GM13976 (cell line): Measurements from ENCODE around the gene KCNQ5.

Source experiments
- DNase-seq: peaks from one replicate; pipeline ENCODE4 v3.0.0; 2012; ENCODE audit warnings: low spot score
- CTCF ChIP-seq: IDR thresholded peaks from 2 replicates; pipeline ENCODE4 v1.5.1; 2012; ENCODE audit warnings: borderline replicate concordance, mild to moderate bottlenecking; ENCODE audit not compliant: insufficient read depth; ENCODE audit errors: extremely low read depth, missing control alignments, control extremely low read depth
- in situ Hi-C: fragments of 300-500 bp; cut with MboI; formaldehyde crosslinking; loops from one replicate; pipeline ENCODE4 v1.12.0; 2022; ENCODE audit warnings: low sequenced_read_pairs, mixed read lengths, inconsistent platforms; ENCODE audit not compliant: unreplicated experiment

Gene KCNQ5

GRCh38 chr6:72948153-72948552 is 326.3 kb downstream of the KCNQ5 start:
- TF ChIP-seq CTCF: no peak
- in situ Hi-C loops: no loop called here
- DNase-seq: no peak

DNA sequence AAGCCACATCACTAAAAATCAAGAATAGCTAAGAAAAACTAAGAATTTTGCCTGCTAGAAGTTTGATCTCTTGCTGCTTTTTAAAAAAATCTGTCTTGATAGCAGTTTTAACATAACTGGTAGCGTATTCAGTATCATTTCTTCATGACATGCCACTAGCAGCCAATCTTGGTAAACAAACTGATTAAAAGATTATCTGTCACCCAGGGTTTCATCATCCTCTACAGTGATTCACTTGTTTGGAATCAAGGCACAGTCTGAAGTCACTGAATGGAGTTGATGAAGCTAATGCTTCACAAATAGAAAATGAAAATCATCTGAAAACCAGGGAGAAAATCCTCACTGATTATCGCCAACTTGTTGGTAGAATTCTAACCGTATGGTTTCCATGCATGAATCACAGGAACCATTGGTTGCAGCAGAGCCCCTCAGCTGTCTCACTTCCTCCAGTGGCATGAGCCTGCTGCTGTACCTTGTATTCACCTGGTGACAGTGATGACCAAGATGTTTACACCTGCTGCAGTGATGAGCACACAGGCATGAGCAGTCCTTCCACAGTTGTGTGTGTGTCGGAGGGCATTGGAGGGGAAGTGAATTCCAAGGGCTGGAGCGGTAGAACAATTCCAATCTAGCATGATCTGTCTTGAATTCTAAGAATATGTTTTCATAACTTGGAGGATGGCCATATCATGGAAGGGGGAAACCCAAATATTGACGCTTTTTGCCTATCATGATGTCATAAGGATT is 328.4 kb downstream of the KCNQ5 start:
- no peak for TF ChIP-seq CTCF
- in situ Hi-C loops: no loop called here
- no peak for DNase-seq

DNA sequence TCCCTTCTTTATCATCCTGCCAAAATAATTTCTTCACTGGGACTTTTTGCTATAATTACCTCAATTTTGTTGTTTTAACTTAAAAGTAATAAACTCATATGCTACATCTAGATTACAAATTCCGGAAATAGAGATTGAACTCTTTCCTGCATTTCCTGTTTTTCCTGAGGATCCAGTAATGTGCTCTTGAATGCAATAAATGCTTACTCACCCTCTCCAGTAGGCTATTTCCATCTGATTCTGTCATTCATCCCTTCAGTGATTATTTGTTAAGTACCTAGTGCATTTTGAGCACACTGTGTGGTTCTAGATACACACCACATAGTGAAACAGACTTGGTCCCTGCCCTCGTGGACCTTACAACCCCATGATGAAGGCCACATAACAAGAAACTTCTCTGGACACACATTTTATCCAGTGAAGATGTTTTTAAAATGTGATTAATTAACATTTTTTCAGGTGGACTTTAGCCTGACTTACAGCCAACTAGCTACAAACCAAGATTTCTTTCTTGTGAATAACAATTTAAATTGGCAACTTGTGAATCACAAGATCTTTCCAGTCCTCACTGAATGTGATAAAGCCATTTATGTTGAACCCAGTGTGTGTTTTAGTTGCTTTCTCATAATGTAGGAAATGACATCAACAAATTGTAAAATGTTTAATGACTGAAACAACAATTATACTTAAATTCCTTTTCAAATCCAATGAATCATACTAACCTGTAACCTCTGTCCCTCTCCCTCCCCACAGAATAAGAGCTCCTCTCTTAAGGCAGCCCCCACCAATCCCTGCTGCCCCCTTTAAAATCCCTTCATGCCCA is 331.2 kb downstream of the KCNQ5 start:
- no peak for DNase-seq
- in situ Hi-C loops: no loop called here
- TF ChIP-seq CTCF: no peak

GRCh38 chr6:72953971-72954381 is 332.1 kb downstream of the KCNQ5 start:
- in situ Hi-C loops: no loop called here
- TF ChIP-seq CTCF: no peak
- no peak for DNase-seq

DNA sequence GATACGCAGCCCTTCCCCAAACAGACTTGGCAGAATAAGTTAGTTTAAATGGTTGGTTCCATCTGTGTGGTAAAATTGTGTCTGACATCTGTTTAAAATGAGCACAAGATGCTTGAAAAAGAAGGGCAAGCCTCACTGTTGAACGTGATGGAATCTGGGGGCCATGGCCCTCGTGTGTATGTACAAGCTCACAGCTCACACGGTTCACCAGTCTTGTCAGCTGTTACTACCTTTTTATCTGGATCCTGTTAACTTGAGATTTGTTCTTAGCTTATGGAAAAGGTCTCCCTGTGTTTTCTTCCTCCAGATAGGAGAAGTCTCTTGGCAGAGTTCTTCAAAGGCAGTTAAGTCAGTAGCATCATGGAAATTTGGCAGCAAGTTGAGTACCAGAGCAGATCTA is 332.9 kb downstream of the KCNQ5 start:
- no peak for DNase-seq
- in situ Hi-C loops: no loop called here
- TF ChIP-seq CTCF: no peak

GRCh38 chr6:72955666-72956065 is 333.8 kb downstream of the KCNQ5 start:
- in situ Hi-C loops: no loop called here
- no peak for TF ChIP-seq CTCF
- no peak for DNase-seq

DNA sequence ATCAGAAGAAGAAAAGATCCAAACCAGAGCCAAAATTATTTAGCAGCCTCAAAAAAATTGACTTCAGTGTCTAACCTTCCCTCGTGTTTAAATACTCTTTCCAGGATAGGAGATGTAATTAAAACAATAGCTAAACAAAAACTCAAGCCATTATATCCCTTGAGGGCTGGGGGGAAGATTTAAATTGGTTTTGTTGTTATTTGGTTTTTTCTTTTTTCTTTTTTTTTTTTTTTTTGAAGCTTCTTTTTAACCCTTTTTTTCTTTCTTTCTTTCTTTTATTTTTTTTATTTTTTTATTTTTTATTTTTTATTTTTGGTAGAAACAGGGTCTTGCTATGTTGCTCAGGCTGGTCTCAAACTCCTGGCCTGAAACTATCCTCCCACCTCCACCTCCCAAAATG is 334.4 kb downstream of the KCNQ5 start:
- TF ChIP-seq CTCF: no peak
- in situ Hi-C loops: no loop called here
- DNase-seq: no peak
